Measurements from ENCODE around the gene RPL5. TPM values are rescaled to one million over a fixed set of nuclear protein-coding genes. Genes with fewer than 3 reads are reported as not detected.

RPL5 gene
- total and polyA plus RNA-seq, 9 of the 15 experiments (the other 6 are each of a cell fraction or from before 2014, with no cell fraction given) = 1,467 to 4,252 (median 2,454) TPM

- in situ Hi-C loops (cut with MboI) (no loop called here), intact Hi-C loops (cut with micrococcal nuclease) (no loop called here)
- no peaks in the 10 kb centered on the region; the same call in 1 of the 2 replicates for H4K20me1 ChIP-seq (replicated peaks; ENCODE audit: control insufficient read depth, insufficient read depth, low read length)
- DNase-seq (ENCODE audit: extremely low read depth in 1 of 4, low spot score in 3 of 4) (no peak), FAIRE-seq (no peak), ATAC-seq (no peak)
- no peak overlapping the region for H3K9ac ChIP-seq (ENCODE audit: insufficient read depth in 1 of 2, low read depth in 2 of 2, low read length in 2 of 2)
- H2AFZ ChIP-seq (ENCODE audit: low read depth, low read length) = no peak overlapping the region
- ChIA-PET CTCF (ENCODE audit: low intra/inter-chr PET ratio) (no interaction called here), POLR2A (interaction anchor here (1.4 kb wide), 1 partner anchor 17 kb away, joined by 3 read pairs; no protein-coding TSS in a partner anchor)
- H3K4me1 ChIP-seq (replicated peaks in 1 of 2; ENCODE audit: control insufficient read depth in 2 of 2, insufficient read depth in 2 of 2, low read length in 2 of 2) = peaks cover 0 to 3% of the 10 kb centered on the region in 2 experiments; a peak in 1 of 5 replicates
- no peaks in the 10 kb centered on the region for H3K9me3 ChIP-seq (replicated peaks; ENCODE audit: control insufficient read depth, insufficient read depth, low read depth, low read length)
- no TSS peak for BruUV-seq (replicated peaks)
- H3K36me3 ChIP-seq (ENCODE audit: control insufficient read depth, insufficient read depth, low read length) = no peaks in the 10 kb centered on the region
- no peak overlapping the region for H3K4me2 ChIP-seq (ENCODE audit: insufficient read depth, low read length)
- no peaks in the 10 kb centered on the region for H3K27me3 ChIP-seq (ENCODE audit: control insufficient read depth in 2 of 2, insufficient read depth in 2 of 2, low read length in 2 of 2)
- 0% methylated on average over 1 of the region's 1 CpG for WGBS (ENCODE audit: insufficient coverage, low coverage, missing lambda C conversion rate)
- H3K4me3 ChIP-seq = no peak overlapping the region
- no peaks in the 10 kb centered on the region for H3K9me1 ChIP-seq (ENCODE audit: control insufficient read depth, insufficient read depth, low read length)
- no peaks in the 10 kb centered on the region for H3K79me2 ChIP-seq (ENCODE audit: control insufficient read depth, insufficient read depth, low read length)
- H3K27ac ChIP-seq (ENCODE audit: extremely low read depth, low read depth, low read length) = no peak overlapping the region
- TF ChIP-seq ZBED1 (IDR thresholded peaks at IDR 0.05) (no peak), ID3 (CRISPR knock-in tag; IDR thresholded peaks at IDR 0.05) (no peak), ID3 (tag; IDR thresholded peaks at IDR 0.05) (no peak), ZBTB49 (CRISPR knock-in tag; IDR thresholded peaks at IDR 0.05; ENCODE audit: borderline replicate concordance) (no peak), BRD4 (IDR thresholded peaks at IDR 0.05) (no peak), NELFE (IDR thresholded peaks at IDR 0.05; ENCODE audit: insufficient read depth, insufficient read length) (no peak), TEAD2 (tag; IDR thresholded peaks at IDR 0.05) (no peak), DDX20 (tag; IDR thresholded peaks at IDR 0.05; ENCODE audit: low read depth) (no peak), ZNF830 (CRISPR knock-in tag; IDR thresholded peaks at IDR 0.05) (no peak), C11orf30 (IDR thresholded peaks at IDR 0.05; ENCODE audit: low read depth) (no peak), HMGN3 (IDR thresholded peaks at IDR 0.05; ENCODE audit: borderline replicate concordance, extremely low read depth, insufficient read length, low read depth, low read length) (no peak), ZNF586 (CRISPR knock-in tag; conservative IDR thresholded peaks at IDR 0.05) (no peak), ZNF384 (IDR thresholded peaks at IDR 0.05; ENCODE audit: low read depth, low read length) (no peak), SETDB1 (IDR thresholded peaks at IDR 0.05; ENCODE audit: low read length) (no peak), ATF3 (IDR thresholded peaks at IDR 0.05) (no peak), ATF3 (CRISPR knock-in tag; conservative IDR thresholded peaks at IDR 0.05) (no peak), TCFL5 (CRISPR knock-in tag; conservative IDR thresholded peaks at IDR 0.05) (no peak), CC2D1A (IDR thresholded peaks at IDR 0.05) (no peak), NR2F6 (CRISPR knock-in tag; IDR thresholded peaks at IDR 0.05) (no peak), OTX1 (CRISPR knock-in tag; IDR thresholded peaks at IDR 0.05) (no peak), E2F3 (CRISPR knock-in tag; IDR thresholded peaks at IDR 0.05) (no peak)
Measured at GRCh38 chr1:92882819-92883218, 51.0 kb downstream of the RPL5 start.

Data from K562 (cell line).